Measurements from ENCODE around the gene SLC6A6. TPM values are rescaled to one million over a fixed set of nuclear protein-coding genes. Genes with fewer than 3 reads are reported as not detected.

Gene SLC6A6
- polyA plus RNA-seq, 1 of the 3 experiments (the other 2 are of a cell fraction) = 19.1 TPM

GRCh38 chr3:14388201-14388600 is 14.2 kb upstream of the SLC6A6 start:
- Histone ChIP-seq H3K4me2 (no peak overlapping the region), H2AFZ (ENCODE audit: low read depth) (no peak overlapping the region), H3K79me2 (ENCODE audit: insufficient read depth) (no peaks in the 10 kb centered on the region), H3K9ac (no peak overlapping the region), H3K4me3 (ENCODE audit: low read depth in 2 of 2, low read length in 1 of 2) (no peak overlapping the region), H3K27ac (ENCODE audit: low read depth in 2 of 2, low read length in 1 of 2) (no peak overlapping the region), H3K27me3 (ENCODE audit: insufficient read depth) (no peaks in the 10 kb centered on the region; the same call in 1 of the 2 replicates), H3K9me3 (no peaks in the 10 kb centered on the region), H3K4me1 (ENCODE audit: control insufficient read depth in 1 of 2, insufficient read depth in 2 of 2, low read depth in 1 of 2, low read length in 1 of 2) (peaks cover 0 to 3% of the 10 kb centered on the region in 2 experiments; a peak in 1 of 4 replicates), H3K9me2 (no peaks in the 10 kb centered on the region), H4K20me1 (ENCODE audit: insufficient read depth) (no peaks in the 10 kb centered on the region), H3F3A (replicated peaks; ENCODE audit: insufficient read depth) (no peaks in the 10 kb centered on the region), H3K36me3 (replicated peaks in 1 of 2; ENCODE audit: control insufficient read depth in 1 of 2, insufficient read depth in 2 of 2, low read length in 1 of 2) (no peaks in the 10 kb centered on the region)
- TF ChIP-seq, protein P1, sequence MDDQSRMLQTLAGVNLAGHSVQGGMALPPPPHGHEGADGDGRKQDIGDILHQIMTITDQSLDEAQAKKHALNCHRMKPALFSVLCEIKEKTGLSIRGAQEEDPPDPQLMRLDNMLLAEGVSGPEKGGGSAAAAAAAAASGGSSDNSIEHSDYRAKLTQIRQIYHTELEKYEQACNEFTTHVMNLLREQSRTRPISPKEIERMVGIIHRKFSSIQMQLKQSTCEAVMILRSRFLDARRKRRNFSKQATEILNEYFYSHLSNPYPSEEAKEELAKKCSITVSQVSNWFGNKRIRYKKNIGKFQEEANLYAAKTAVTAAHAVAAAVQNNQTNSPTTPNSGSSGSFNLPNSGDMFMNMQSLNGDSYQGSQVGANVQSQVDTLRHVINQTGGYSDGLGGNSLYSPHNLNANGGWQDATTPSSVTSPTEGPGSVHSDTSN (IDR thresholded peaks at IDR 0.05) = no peak
- TF ChIP-seq, protein P2, sequence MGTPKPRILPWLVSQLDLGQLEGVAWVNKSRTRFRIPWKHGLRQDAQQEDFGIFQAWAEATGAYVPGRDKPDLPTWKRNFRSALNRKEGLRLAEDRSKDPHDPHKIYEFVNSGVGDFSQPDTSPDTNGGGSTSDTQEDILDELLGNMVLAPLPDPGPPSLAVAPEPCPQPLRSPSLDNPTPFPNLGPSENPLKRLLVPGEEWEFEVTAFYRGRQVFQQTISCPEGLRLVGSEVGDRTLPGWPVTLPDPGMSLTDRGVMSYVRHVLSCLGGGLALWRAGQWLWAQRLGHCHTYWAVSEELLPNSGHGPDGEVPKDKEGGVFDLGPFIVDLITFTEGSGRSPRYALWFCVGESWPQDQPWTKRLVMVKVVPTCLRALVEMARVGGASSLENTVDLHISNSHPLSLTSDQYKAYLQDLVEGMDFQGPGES (IDR thresholded peaks at IDR 0.05; ENCODE audit: low read depth, low read length) = no peak
- TF ChIP-seq EP300 (IDR thresholded peaks at IDR 0.05; ENCODE audit: borderline replicate concordance in 1 of 2, low read depth in 1 of 2, low read length in 1 of 2) = no peak
- no peak for TF ChIP-seq TCF12 (IDR thresholded peaks at IDR 0.05)
- TF ChIP-seq FOSL2 (IDR thresholded peaks at IDR 0.05; ENCODE audit: borderline replicate concordance, low read depth) = no peak
- TF ChIP-seq, protein P3, sequence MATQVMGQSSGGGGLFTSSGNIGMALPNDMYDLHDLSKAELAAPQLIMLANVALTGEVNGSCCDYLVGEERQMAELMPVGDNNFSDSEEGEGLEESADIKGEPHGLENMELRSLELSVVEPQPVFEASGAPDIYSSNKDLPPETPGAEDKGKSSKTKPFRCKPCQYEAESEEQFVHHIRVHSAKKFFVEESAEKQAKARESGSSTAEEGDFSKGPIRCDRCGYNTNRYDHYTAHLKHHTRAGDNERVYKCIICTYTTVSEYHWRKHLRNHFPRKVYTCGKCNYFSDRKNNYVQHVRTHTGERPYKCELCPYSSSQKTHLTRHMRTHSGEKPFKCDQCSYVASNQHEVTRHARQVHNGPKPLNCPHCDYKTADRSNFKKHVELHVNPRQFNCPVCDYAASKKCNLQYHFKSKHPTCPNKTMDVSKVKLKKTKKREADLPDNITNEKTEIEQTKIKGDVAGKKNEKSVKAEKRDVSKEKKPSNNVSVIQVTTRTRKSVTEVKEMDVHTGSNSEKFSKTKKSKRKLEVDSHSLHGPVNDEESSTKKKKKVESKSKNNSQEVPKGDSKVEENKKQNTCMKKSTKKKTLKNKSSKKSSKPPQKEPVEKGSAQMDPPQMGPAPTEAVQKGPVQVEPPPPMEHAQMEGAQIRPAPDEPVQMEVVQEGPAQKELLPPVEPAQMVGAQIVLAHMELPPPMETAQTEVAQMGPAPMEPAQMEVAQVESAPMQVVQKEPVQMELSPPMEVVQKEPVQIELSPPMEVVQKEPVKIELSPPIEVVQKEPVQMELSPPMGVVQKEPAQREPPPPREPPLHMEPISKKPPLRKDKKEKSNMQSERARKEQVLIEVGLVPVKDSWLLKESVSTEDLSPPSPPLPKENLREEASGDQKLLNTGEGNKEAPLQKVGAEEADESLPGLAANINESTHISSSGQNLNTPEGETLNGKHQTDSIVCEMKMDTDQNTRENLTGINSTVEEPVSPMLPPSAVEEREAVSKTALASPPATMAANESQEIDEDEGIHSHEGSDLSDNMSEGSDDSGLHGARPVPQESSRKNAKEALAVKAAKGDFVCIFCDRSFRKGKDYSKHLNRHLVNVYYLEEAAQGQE (IDR thresholded peaks at IDR 0.05; ENCODE audit: low read depth, low read length) = no peak
- no peak for TF ChIP-seq RCOR1 (IDR thresholded peaks at IDR 0.05; ENCODE audit: low read length)
- TF ChIP-seq CTCF (IDR thresholded peaks at IDR 0.05) = no peak
- no peak for TF ChIP-seq MXI1 (IDR thresholded peaks at IDR 0.05; ENCODE audit: low read depth, low read length)
- no peak for TF ChIP-seq FOXM1 (IDR thresholded peaks at IDR 0.05; ENCODE audit: low read depth)
- no peak for TF ChIP-seq MAX (IDR thresholded peaks at IDR 0.05; ENCODE audit: low read depth)
- TF ChIP-seq RFX5 (IDR thresholded peaks at IDR 0.05; ENCODE audit: low read length) = no peak
- TF ChIP-seq ELF1 (IDR thresholded peaks at IDR 0.05) = no peak
- TF ChIP-seq JUND (IDR thresholded peaks at IDR 0.05) = no peak
- no peak for TF ChIP-seq FOXJ3 (CRISPR knock-in tag; IDR thresholded peaks at IDR 0.05)
- TF ChIP-seq GABPA (IDR thresholded peaks at IDR 0.05; ENCODE audit: low read depth) = no peak
- no peak for TF ChIP-seq ZBTB33 (IDR thresholded peaks at IDR 0.05; ENCODE audit: borderline replicate concordance, low read depth)
- TF ChIP-seq RXRA (IDR thresholded peaks at IDR 0.05; ENCODE audit: borderline replicate concordance, low read depth) = no peak
- no peak for TF ChIP-seq TEAD4 (IDR thresholded peaks at IDR 0.05; ENCODE audit: borderline replicate concordance, insufficient read depth)
- no peak for TF ChIP-seq MEF2A (IDR thresholded peaks at IDR 0.05; ENCODE audit: borderline replicate concordance, low read depth)
- DNase-seq = no peak
- ChIA-PET POLR2A (no interaction called here), CTCF (interaction anchor here (0.8 to 1.1 kb wide), 3 partner anchors 13 to 127 kb away, joined by 3 read pairs; no protein-coding TSS in a partner anchor)
- WGBS (ENCODE audit: low lambda C conversion rate) = 80% methylated on average over 5 of the region's 5 CpGs

Data from SK-N-SH (cell line).